ENCODE measurements around the gene JAG2.

JAG2 gene

GRCh38 chr14:105150368-105151083 is 18.1 kb downstream of the JAG2 start:
- no peak for DNase-seq (ENCODE audit: low read depth)

- DNase-seq (ENCODE audit: low read depth) = no peak
Observed at GRCh38 chr14:105150026-105150367, 18.6 kb downstream of the JAG2 start.

- DNase-seq (ENCODE audit: low read depth) = no peak
Observed at GRCh38 chr14:105149146-105149781, 19.3 kb downstream of the JAG2 start.

GRCh38 chr14:105148604-105149145 is 19.9 kb downstream of the JAG2 start:
- no peak for DNase-seq (ENCODE audit: low read depth)

GRCh38 chr14:105147671-105148603 is 20.6 kb downstream of the JAG2 start:
- DNase-seq (ENCODE audit: low read depth) = no peak

GRCh38 chr14:105146976-105147635 is 21.5 kb downstream of the JAG2 start:
- no peak for DNase-seq (ENCODE audit: low read depth)

- no peak for DNase-seq (ENCODE audit: low read depth)
Observed at GRCh38 chr14:105146181-105146975, 22.2 kb downstream of the JAG2 start.

GRCh38 chr14:105145381-105146180 is 23.0 kb downstream of the JAG2 start:
- DNase-seq (ENCODE audit: low read depth) = no peak

GRCh38 chr14:105144666-105145380 is 23.8 kb downstream of the JAG2 start:
- no peak for DNase-seq (ENCODE audit: low read depth)

- no peak for DNase-seq (ENCODE audit: low read depth)
Observed at GRCh38 chr14:105144026-105144665, 24.4 kb downstream of the JAG2 start.

- no peak for DNase-seq (ENCODE audit: low read depth)
Observed at GRCh38 chr14:105143451-105144025, 25.0 kb downstream of the JAG2 start.

- no peak for DNase-seq (ENCODE audit: low read depth)
Observed at GRCh38 chr14:105142651-105143450, 25.7 kb downstream of the JAG2 start.

GRCh38 chr14:105141486-105142281 is 26.9 kb downstream of the JAG2 start:
- DNase-seq (ENCODE audit: low read depth) = no peak

- DNase-seq (ENCODE audit: low read depth) = no peak
Observed at GRCh38 chr14:105141026-105141425, 27.6 kb downstream of the JAG2 start.

- DNase-seq (ENCODE audit: low read depth) = no peak
Observed at GRCh38 chr14:105140581-105140980, 28.0 kb downstream of the JAG2 start.

- no peak for DNase-seq (ENCODE audit: low read depth)
Observed at GRCh38 chr14:105139831-105140239, 28.7 kb downstream of the JAG2 start.

GRCh38 chr14:105139212-105139825 is 29.3 kb downstream of the JAG2 start:
- no peak for DNase-seq (ENCODE audit: low read depth)
